Body of pancreas (tissue), 4 donors: ENCODE data around the gene RIPK1.

Experiments
- POLR2A ChIP-seq, 3 donors: fragments of 450-650 bp; IDR thresholded peaks; one replicate each; pipeline ENCODE4 v1.6.1; 2016; ENCODE audit warnings: antibody characterized with exemption in 3 of 3, mild to moderate bottlenecking in 2 of 3
- TF ChIP-seq, protein P1 (sequence below), 7 experiments: fragments of 450-650 bp in 4 of 7; fragments of 200-600 bp in 3 of 7; sonication (generic) in 3 of 7; IDR thresholded peaks; one replicate each; pipeline ENCODE4 v1.5.1; 2016 to 2019; ENCODE audit warnings: antibody characterized with exemption in 7 of 7

DNA sequence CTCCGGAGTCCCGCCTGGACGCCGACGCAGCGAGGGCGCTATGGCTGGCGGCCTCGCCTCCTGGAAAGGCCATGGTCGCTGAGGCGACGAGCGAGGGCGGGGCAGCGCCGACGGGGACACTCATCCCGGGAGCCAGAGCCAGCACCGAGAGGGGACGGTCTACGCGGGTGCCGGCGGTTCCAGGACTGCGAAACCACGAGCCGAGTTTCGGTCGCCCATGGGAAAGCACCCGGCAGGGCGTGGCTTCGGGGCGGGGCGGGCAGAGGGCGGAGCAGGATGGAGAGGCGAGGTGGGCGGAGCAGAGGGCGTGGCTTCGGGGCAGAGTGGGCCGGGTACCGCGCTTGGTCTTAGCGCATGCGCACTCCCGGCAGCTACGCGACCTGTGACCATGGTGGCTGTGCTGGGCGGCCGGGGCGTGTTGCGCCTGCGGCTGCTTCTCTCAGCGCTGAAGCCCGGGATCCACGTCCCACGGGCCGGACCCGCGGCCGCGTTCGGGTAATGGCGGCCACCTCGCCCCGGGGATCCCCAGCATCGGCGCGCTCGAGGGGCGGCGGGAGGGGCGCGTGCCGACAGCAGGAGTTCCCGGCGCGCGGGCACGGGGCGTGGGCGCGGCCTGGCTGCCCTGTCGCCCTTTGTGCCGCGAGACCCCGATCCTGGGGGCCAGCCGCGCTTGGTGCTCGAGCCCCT lies 50.2 kb downstream of the RIPK1 start, which contains the start of gene BPHL:
- peak; percentile 83 to 86 (median 85) for TF ChIP-seq POLR2A (IDR thresholded peaks at IDR 0.05)
- TF ChIP-seq, protein P1, sequence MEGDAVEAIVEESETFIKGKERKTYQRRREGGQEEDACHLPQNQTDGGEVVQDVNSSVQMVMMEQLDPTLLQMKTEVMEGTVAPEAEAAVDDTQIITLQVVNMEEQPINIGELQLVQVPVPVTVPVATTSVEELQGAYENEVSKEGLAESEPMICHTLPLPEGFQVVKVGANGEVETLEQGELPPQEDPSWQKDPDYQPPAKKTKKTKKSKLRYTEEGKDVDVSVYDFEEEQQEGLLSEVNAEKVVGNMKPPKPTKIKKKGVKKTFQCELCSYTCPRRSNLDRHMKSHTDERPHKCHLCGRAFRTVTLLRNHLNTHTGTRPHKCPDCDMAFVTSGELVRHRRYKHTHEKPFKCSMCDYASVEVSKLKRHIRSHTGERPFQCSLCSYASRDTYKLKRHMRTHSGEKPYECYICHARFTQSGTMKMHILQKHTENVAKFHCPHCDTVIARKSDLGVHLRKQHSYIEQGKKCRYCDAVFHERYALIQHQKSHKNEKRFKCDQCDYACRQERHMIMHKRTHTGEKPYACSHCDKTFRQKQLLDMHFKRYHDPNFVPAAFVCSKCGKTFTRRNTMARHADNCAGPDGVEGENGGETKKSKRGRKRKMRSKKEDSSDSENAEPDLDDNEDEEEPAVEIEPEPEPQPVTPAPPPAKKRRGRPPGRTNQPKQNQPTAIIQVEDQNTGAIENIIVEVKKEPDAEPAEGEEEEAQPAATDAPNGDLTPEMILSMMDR (IDR thresholded peaks at IDR 0.05) = peak in 1 of 7 experiments; percentile 14
